GM21529 (cell line): ENCODE results near the gene CACNA1G.

ENCODE experiments used
- ATAC-seq: cut with Tn5 transposase; IDR thresholded peaks from one replicate; pipeline ENCODE4 v1.9.1; 2021; ENCODE audit not compliant: unreplicated experiment

CACNA1G gene

DNA sequence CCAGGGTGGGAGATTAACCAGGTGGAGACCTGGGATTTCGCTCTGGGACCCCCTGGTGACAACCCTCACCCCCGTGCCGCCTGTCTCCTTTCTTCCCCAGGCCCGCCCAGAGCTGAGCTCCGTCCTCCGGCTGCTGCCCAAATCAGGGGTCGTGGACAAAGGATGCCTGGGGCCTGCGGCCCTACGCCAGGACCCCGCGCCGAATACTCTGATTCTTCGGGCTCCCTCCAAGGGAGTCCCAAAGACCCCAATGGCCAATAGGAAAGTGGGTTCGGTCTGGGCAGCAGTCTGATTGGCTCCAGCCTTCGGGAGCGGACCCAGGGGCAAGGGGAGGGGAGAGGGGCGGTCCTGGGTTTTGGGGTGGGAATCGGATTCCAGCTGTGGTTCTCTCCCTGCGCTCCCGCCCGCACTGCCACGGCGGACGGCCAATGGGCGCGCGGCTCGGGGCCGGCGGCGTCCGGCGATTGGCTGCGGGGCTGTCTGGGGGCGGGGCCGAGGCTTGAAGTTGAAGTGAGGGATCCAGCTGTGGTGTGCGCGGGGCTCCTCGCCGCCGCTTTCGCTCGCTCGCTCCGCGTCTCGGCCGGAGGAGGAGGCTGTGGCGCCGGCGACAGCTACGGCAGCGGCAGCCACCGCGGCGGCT is at the start of gene CACNA1G:
Gene CACNA1G (plus strand): TSS at position 531 of the 640 bp plus-strand sequence. CDS start 745 bp downstream, outside the sequence.
- peak; percentile 85 for ATAC-seq

DNA sequence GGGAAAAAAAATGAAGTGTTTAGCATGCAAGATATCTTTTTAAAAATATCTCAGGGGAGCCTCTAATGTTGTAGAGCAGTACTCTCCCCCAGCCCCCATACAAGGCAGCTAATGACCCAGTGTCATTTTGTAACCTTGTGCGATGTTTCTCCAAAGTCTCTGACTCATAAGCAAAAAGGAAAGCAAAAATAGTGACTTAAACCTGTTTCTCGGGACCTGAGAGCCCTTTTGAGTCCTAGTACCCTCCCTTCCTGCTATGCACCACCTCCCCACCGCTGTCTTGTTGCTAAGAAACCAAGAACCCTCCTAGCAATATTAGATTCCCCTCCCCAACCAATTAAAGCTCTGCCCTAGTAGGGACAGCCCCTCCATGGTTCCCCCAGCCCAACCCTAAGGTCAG is 49.5 kb upstream of the CACNA1G start:
- peak; percentile 86 for ATAC-seq

DNA sequence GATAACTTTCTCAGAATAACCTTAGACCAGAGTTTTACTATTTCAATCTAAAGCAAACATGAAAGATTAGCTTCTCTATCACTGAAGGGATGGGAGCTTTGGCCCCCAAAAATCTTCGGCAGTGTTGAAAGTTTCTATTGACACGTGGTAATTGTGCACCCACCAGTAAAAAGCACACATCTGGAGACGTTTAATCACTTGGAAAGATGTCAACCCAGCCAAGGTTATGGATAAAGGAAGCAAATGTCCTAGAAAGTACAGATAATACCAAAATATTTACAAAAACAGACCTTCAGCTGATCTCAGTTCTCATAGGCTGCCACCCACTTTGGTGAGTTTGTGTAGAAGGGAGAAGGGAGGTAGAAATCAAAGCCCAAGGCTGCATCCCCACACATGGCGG is 47.0 kb upstream of the CACNA1G start:
- ATAC-seq = no peak

DNA sequence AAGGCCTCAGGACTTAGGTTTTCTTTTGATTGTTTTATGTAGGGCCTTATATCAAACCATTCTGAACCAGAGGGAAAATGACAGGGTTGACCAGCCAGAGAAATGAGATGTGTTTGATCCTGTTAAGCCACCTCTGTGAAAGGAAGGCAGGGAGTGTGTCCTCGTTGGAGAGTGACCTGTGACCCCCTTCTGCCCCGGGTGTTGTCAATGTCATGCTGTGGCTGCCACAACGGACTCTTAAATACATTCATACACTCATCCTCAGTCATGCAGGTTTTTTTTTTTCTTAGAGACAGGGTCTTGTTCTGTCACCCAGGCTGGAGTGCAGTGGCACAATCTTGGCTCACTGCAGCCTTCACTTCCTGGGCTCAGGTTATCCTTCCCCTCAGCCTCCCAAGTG is 46.1 kb upstream of the CACNA1G start:
- no peak for ATAC-seq

DNA sequence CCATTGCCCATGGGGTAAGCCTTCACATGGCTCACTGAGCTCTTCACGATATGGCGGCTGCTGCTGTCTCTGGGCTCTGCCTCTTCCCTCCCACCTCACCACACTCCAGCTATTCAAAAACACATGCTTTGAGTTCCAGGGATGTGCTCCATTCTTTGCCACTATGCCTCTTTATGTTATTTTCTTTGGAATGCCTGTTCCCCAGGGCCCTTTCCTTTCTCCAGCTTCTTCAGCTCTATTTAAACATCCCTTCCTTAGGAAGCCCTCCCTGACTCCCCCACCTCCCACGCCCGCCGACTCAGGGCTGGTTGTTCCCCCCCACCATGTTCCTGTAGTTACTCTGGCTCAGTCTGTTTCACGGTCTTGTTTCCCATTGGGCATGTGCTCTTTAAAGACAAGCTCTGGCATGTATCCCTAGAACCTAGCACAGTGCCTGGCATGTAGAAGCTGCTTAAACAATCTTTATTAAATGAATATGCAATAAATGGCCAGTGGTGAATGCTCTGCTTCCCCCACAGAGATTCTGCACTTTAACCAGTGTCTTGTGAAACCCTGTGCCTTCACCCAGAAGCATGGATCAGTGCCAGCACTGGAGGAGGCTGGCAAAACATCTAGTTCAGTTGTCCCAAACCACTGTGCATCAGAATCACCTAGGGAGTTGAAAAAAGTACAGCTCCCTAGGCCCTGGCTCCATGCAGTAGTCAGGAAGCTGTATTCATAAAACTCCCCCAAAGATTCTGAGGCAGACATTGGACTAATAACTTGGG is 45.4 kb upstream of the CACNA1G start:
- no peak for ATAC-seq

DNA sequence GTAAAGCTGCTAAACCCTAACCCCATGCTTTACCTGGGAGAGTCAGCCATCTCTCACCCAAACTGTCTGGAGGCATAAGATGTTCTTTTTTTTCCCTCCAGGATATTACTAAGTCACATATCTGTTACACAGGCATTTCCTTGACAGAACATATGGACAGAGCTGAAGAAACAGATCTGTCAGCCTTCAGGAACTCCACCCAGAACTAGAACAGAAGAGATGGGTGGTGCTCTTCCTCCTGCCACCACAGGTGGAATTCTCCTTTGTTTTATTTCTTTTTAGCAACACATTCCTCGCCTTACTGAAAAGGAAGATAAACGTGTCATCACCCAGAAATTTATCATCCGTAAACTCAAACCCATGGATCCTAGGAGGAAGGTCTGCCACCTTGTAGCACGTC is 43.5 kb upstream of the CACNA1G start:
- no peak for ATAC-seq

DNA sequence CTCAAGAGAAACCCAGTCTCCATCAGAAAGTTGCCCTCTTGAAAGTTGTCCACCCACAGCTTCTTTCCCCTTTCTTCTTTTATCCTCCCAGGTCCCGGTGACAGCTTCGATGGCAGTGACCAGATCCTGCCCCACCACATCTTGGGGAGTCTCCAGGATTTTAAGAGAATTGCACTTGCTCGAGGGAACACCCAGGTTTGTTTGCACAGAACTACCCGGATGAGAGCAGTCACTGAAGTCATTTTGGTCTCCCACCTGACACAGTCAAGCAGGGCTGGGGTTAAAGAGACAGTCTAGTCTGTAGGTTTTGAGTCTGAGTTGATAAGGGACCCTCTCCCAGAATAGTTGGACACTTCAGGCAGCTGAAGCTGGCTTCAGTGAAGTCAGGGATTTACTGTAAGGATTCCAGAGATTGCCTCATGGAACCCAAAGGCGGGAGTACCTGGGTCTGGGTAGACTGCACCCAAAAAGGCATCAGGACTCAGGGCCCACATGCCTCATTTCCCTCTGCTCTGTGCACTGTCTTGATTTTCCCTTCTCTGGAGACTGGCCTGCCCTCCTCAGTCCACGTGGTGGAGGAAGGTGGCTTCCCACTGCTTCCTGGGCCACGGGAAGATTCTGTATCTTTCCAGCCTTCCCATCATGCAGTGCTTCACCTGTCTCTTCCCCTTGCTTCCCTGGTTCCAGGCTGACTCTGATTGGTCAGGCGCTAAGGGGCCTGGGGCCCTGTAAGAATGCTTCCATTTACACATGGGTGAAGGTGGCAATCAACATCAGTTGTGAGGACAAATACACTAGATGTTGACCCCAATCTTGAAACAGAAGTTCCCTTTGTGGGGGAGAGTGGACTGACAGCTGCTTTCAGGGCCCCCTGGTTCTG is 42.8 kb upstream of the CACNA1G start:
- no peak for ATAC-seq

DNA sequence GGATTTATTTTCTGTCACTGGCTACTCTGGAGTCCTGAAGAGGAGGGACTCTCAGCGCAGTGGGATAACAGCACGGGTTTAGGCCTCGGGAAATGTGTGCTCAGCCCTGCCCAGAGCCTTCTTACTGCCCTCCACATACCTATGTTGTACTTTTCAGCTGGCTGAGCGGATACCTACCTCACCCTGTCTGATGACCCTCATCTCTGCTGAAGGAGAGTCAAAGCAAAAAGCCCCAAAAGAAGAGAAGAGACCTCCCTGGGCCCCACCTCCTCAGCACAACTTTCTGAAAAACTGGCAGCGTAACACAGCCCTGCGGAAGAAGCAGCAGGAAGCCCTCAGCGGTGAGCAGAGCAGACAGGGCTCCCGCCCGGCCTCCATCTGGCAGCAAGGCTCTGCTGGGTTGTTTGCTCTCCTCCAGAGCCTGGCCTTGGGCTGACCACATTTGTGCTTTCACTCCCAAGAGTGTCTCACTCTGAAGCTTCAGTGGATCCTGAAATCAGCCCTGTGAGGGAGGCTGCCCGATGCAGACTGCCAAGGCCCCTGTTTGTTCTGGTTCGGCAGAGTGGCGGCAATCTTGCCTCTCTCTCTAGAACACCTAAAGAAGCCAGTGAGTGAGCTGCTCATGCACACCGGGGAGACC is 42.0 kb upstream of the CACNA1G start:
- ATAC-seq = no peak

DNA sequence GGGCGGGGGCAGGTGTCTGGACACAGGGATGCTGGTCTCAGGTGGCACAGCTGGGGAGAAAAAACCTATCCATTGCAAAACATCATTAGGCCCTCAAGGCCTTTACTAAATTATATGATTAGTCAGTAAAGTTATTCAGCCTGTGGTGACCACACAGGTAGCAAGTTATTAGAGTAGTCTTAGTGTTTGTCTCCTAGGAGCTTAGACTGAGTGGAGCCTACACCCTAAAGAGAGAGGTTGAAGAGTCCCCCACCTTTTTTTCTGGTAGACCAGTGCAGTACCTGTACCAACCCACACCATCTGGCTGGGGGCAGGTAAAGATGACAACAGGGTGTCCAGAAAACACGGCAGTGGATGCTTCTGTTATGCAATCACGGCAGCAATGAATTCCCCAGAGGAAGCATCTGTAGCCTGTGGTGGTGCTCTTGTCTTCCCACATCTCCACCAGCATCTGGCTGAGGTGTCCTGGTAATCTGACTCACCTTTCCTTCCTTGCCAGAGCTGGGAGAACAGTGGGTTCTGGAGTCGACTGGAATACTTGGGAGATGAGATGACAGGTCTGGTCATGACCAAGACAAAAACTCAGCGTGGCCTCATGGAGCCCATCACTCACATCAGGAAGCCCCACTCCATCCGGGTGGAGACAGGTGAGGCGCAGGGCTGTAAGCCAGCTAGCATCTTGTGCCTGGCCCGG is 41.2 kb upstream of the CACNA1G start:
- ATAC-seq = no peak

DNA sequence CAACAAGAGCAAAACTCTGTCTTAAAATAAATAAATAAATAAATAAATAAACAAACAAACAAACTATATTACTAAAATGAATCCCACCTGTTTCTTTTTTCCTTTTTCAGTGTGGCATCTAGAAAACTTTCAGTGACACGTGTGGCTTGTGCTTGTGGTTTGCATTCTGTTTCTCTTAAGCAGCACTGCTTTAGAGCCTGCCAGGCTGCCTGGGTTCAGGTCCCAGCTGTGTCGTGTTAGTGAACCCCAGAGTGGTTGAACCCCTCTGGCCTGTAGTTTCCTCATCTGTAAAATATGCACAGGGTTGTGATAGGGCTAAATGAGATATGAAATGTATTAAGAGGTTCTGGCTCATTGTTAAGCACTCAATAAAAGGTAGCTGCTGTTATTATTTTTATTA is 40.0 kb upstream of the CACNA1G start:
- ATAC-seq = no peak

DNA sequence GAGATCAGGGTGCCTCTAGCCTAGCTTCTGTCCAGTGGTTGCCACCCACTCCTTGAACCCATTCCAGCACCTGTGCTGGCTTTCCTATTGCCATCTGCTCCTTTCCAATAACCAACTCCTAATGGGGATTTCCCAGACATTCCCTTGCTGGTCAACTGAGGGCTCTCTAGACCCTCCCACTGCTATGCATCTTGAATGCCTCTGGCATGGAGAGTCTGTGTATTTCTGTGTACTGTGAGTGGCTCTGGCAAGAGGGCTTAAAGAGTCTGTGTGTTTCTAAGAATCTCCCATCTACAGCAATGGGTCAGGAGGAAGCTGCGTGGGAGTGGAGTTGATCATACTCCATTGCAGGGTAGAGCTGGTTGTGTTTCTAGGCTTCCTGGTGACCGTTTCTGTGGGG is 39.0 kb upstream of the CACNA1G start:
- ATAC-seq = no peak

DNA sequence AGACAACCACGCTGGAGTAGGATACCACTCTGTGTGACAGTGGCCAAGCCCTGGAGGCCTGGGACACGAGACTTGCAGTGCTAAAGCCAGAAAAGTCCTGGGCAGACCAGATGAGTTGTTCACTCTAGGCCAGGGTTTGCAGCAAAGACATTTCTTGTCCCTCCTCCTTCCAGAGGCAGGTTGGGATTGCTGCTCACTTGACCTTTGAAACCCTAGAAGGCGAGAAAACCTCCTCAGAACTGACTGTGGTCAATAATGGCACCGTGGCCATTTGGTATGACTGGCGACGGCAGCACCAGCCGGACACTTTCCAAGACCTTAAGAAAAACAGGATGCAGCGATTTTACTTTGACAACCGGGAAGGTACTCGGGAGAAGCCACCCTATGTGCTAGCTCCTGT is 37.7 kb upstream of the CACNA1G start:
- ATAC-seq = no peak

DNA sequence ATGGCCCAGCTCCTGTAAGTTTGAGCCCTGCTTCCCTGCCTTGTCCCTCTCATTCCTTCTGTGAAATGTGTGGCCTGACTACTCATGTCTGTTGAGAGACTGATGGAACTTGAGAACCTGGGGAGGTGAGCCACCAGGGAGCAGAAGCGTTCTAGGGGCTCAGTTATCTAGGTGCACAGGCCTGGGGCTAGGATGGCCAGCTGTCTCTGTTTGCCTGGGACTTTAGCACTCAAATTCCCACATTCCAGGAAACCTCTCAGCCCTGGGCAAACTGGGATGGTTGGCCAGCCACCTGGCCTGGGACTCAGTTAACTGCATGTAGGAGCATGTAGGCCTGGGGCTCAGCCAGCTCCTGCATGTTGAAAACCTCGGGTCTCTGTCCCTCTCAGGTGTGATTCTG is 37.3 kb upstream of the CACNA1G start:
- no peak for ATAC-seq

DNA sequence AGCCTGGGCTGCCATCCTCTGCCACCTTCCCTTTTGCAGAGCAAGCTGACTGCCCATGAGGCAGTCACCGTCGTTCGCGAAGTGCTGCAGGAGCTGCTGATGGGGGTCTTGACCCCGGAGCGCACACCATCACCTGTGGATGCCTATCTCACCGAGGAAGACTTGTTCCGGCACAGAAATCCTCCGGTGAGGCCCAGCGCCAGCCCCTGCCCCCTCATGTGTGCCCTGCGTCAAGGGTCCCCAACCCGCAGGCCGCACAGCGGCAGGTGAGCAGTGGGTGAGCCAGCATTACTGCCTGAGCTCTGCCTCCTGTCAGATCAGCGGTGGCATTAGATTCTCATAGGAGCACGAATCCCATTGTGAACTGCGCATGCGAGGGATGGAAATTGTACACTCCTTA is 35.7 kb upstream of the CACNA1G start:
- no peak for ATAC-seq

DNA sequence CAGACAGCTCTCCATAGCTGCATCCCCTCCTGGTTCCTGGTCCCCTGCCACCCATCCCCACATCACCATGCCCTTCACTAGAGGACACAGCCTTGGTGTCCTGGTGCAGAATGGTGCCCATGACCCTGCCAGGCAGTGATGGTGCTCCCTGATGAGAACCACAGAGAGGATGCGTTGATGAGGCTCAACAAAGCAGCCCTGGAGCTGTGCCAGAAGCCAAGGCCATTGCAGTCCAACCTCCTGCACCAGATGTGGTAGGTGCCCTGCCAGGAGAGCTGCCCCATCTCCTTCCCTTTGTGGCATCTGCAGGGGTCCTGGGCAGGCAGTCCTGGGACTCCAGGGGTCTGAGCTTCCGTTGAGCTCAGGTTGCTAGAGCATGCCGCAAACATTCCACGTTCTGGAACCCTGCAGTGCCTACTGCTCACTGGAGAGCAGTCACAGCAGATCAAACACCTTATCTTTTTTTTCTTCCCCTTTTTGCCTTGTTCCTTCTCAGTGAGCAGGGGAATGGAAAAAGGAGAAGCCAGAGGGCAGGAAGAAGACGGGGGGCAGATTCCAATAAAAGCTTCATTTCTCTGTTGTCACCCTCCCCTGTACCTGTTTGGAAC is 33.3 kb upstream of the CACNA1G start:
- no peak for ATAC-seq

DNA sequence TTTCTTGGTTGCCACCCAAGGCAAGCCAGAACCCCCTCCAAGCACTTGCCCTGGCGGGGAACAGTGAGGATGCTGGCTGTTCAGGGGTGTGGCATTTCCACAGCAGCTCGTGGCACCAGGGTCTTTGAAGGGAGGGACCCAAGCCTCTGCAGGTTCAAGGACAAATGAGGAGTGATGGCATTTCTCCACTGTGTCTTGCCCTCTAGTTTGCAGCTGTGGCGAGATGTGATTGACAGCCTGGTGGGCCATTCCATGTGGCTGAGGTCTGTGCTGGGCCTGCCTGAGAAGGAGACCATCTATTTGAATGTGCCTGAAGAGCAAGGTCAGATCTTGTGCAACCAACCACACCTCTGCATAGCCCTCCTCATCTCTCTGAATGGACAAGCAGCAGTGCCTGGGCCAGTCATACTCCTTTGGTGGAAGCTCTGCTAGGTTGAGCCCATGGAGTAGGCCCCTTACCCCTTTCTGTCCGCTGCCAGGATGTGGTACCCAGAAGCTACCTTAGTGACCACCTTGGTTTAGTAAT is 32.5 kb upstream of the CACNA1G start:
- ATAC-seq = no peak

DNA sequence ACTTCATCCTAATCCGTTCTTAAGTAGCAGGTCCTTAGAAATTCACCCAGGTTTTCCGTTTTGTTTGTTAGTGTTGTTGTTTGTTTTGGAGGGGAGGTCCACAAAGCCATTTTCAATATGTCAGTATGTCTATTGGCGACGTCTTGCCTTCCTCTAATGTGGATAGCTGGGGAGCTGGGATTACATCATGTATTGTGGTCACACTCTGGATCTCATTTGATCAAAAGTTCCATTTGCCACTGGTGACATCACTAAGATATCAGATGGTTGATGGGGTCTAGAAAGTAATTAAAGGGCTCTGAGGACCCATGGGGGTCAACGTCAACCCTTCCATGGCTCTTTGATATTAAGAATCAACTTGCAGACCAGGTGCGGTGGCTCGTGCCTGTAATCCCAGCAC is 30.7 kb upstream of the CACNA1G start:
- ATAC-seq = no peak

DNA sequence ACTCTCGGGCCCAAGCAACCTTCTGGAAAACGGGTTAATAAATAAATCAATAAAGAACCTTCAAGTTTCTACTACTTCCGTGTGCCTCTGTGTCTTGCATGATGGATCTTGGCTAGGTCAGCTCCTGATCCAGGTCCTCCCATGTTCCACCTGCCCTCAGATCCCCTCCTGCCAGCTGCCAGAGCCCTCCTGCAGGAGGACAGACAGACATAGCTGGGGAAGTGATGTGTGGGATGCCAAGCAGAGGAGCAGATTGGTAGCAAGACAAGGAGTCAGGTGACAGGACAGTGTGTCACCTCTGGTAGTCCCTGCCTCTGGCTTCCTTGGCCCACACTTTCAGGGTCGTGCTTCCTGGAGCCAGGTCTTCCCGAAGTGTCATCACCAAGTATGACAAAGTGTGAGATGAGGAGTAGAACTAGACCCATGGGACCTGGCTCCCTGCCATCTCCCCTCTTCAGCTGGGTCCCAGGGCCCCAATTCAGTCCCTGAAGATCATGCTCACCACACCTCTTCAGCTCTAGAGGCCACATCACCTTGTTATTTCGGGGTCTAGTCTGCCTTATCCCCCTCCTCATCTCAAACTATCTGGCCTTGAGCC is 29.0 kb upstream of the CACNA1G start:
- no peak for ATAC-seq

DNA sequence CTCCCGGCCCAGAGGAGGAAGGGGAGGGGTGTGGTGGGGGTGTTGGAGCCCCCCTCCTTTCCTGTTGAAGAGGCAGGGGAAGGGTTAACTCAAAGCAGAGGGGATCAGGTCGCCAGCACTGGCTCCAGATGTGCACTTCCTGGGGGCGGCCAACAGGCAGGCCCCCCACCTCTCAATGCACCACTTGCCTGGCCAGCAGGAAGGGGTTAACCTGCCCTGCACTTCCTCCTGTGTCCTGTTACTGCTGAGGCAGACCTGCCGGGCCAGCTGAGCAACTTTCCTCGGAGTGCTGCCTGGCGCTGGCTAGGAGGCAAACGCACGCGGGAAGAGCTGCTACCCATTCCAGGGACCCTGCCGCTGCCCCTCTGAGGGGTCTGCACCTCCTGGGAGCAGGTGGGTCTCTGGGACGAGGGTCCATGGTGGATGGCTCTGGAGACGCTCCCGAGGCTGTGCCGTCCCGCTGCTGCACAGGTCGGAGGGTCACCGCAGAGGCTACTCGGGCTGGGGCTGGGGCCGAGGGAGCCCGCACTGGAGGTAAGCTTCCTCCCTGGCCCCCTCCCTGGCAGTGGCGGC is 28.0 kb upstream of the CACNA1G start, which contains the start of gene EPN3:
Gene EPN3 (plus strand): TSS at position 284 of the 573 bp plus-strand sequence. CDS start 3,822 bp downstream, outside the sequence.
- ATAC-seq = no peak
